HK-2 (cell line): ENCODE data around the gene NCAPD2.
A peak's percentile ranks its signal among the peaks of the same experiment; 100 is the strongest.

Experiments
- DNase-seq: peaks from one replicate; pipeline ENCODE4 v3.0.0-alpha.2; 2018; ENCODE audit not compliant: unreplicated experiment

The NCAPD2 gene

DNA sequence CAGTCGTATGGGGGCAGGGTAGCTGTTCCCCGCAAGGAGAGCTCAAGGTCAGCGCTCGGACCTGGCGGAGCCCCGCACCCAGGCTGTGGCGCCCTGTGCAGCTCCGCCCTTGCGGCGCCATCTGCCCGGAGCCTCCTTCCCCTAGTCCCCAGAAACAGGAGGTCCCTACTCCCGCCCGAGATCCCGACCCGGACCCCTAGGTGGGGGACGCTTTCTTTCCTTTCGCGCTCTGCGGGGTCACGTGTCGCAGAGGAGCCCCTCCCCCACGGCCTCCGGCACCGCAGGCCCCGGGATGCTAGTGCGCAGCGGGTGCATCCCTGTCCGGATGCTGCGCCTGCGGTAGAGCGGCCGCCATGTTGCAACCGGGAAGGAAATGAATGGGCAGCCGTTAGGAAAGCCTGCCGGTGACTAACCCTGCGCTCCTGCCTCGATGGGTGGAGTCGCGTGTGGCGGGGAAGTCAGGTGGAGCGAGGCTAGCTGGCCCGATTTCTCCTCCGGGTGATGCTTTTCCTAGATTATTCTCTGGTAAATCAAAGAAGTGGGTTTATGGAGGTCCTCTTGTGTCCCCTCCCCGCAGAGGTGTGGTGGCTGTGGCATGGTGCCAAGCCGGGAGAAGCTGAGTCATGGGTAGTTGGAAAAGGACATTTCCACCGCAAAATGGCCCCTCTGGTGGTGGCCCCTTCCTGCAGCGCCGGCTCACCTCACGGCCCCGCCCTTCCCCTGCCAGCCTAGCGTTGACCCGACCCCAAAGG, 41.2 kb downstream of the NCAPD2 start:
- peak; percentile 61 for DNase-seq

DNA sequence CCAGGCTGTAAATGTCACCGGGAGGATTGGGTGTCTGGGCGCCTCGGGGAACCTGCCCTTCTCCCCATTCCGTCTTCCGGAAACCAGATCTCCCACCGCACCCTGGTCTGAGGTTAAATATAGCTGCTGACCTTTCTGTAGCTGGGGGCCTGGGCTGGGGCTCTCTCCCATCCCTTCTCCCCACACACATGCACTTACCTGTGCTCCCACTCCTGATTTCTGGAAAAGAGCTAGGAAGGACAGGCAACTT, 41.7 kb downstream of the NCAPD2 start:
- no peak for DNase-seq

- peak; percentile 31 for DNase-seq
These were observed 42.3 kb downstream of the NCAPD2 start for GRCh38 chr12:6535960-6536847.

DNA sequence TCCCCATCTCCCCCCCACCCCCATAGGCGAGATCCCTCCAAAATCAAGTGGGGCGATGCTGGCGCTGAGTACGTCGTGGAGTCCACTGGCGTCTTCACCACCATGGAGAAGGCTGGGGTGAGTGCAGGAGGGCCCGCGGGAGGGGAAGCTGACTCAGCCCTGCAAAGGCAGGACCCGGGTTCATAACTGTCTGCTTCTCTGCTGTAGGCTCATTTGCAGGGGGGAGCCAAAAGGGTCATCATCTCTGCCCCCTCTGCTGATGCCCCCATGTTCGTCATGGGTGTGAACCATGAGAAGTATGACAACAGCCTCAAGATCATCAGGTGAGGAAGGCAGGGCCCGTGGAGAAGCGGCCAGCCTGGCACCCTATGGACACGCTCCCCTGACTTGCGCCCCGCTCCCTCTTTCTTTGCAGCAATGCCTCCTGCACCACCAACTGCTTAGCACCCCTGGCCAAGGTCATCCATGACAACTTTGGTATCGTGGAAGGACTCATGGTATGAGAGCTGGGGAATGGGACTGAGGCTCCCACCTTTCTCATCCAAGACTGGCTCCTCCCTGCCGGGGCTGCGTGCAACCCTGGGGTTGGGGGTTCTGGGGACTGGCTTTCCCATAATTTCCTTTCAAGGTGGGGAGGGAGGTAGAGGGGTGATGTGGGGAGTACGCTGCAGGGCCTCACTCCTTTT, 43.1 kb downstream of the NCAPD2 start:
- DNase-seq = peak; percentile 31

- peak; percentile 83 for DNase-seq
These were observed 43.9 kb downstream of the NCAPD2 start for GRCh38 chr12:6537580-6538419.

- peak; percentile 75 for DNase-seq
These were observed 44.8 kb downstream of the NCAPD2 start for GRCh38 chr12:6538420-6539313.

GRCh38 chr12:6539314-6539682, 45.4 kb downstream of the NCAPD2 start:
- no peak for DNase-seq

DNA sequence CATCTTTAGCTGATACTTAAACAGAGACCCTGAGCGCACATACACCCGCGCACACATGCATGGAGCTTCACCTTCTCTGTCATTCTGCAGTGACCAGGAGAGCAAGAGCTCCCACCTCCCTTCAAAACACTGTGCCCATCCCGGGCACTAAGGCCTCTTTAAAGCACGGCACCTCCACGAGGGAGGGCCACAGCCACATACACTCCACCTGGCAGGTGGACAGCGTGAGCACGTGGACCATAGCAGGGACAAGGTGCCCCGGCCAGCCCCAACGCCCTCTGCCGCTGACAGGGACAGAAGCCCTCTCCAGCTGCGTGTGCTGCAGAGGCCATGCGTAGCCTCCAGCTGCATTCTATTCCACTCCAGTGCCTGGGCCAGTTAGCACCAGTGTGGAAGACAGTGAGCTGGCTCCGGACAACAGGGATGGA, 45.8 kb downstream of the NCAPD2 start:
- DNase-seq = no peak

- DNase-seq = no peak
These were observed 46.4 kb downstream of the NCAPD2 start for GRCh38 chr12:6540181-6540877.

GRCh38 chr12:6541371-6542165, 47.7 kb downstream of the NCAPD2 start:
- no peak for DNase-seq

DNA sequence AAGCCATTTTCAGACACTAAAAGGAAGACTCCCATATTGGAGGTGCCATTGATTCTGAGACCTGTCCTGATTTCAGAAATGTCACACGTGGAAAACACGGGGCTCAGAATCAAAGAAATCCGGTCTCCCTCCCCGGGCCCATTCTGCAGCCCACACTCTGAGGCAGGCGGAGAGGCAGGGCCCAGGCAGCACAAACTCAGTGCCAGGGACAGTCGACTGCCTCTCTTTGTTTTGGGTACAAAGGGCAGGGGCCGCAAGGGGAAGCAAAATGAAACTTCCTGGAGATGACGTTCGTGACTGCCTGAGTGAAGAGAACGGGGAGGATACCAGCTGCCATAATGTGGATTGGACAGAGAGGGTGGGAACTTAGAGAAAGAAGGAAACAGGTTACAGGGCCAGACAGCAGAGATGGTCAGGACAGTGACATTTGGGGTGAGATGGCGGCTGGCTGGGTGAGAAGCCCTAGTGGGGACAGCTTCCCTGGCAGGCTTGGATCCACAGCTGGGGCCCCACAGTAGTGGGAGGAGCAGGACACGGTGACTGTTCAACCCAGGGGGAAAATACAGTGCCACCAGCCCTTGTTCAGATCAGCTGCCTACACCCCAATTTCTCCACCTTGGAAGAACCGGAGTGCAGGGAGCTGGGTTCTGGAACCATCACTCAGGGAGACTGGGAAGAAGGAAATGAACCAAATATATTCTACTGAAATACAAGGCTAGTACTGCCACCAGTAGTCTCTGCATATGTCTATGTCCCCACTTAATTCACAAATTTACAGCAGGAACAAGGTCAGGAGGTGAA, 48.5 kb downstream of the NCAPD2 start:
- DNase-seq = no peak

- DNase-seq = no peak
These were observed 52.1 kb downstream of the NCAPD2 start for GRCh38 chr12:6546016-6546415.

- no peak for DNase-seq
These were observed 53.7 kb downstream of the NCAPD2 start for GRCh38 chr12:6547566-6547965.

DNA sequence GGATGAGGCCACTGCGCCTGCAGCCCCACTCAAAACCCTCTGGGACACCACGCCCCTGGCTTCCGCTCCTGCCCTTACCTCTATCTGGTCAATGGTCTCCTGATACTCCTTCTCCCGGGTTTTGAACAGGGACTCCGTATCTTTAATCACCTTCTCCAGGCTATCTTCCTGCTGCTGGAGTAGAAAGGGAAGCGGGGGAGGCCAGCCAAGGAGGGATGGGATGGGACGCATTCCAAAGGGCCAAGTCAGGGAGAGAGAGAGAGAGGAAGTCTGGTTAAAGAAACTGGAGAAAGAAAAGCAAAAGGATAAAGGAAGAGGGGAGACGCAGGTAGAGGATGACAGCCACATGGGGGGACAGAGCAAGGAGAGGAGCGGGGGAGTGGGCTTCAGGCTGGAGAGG, 54.1 kb downstream of the NCAPD2 start:
- peak; percentile 73 for DNase-seq

- no peak for DNase-seq
These were observed 54.7 kb downstream of the NCAPD2 start for GRCh38 chr12:6548556-6548955.

GRCh38 chr12:6548966-6549683, 55.2 kb downstream of the NCAPD2 start:
- no peak for DNase-seq

DNA sequence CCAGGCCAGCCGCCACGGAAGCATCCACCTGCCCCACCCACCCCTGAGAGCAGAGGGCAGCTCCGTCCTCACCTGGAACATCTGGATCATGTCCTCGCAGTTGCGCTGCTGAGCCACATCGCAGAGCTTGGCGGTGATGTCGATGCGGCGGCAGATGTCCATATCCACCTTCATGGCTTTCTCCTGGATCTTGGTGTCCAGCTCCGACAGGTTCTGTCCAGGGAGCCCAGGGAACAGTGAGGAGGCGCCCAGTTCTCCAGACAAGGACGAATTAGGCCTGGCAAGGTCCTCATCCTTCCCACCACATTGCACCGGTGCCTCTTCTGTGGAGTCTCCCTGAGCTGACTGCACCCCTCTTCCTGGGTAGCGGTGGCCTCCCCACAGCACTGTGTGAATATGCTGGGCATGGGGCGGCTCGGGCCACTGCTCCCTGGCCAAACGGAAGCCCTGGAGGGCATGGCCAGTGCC, 55.8 kb downstream of the NCAPD2 start:
- DNase-seq = no peak
